CD14-positive monocyte (primary cell): Measurements from ENCODE around the gene MORF4L1. TPM values are rescaled to one million over a fixed set of nuclear protein-coding genes. Genes with fewer than 3 reads are reported as not detected.
"Not testable (repeated sequence)": the region's sequence is repeated elsewhere in the genome, so short reads cannot be mapped to it uniquely, and the experiment has no call there.

Experiments used
- DNase-seq, 3 donors: peaks; one replicate each; pipeline ENCODE4 v3.0.0-alpha.2; 2011 to 2022
- H2AFZ ChIP-seq: 2 replicates; pipeline ENCODE4 v1.6.0; 2012; ENCODE audit warnings: mild to moderate bottlenecking, low read depth, low read length, inconsistent platforms; ENCODE audit not compliant: insufficient read depth, poor library complexity, severe bottlenecking
- H3K27ac ChIP-seq, 2 donors: 1 replicate in 1 of 2; 2 replicates in 1 of 2; pipeline ENCODE4 v1.5.1; 2012 to 2013; ENCODE audit warnings: low read length in 2 of 2, control low read depth in 1 of 2, inconsistent platforms in 1 of 2, low read depth in 1 of 2, mild to moderate bottlenecking in 1 of 2
- H3K27me3 ChIP-seq, 2 donors: one replicate each; pipeline versions ENCODE4 v1.6.0 to v1.6.1; 2011 to 2013; ENCODE audit warnings: low read length in 2 of 2; ENCODE audit not compliant: control insufficient read depth in 2 of 2, insufficient read depth in 2 of 2
- H3K36me3 ChIP-seq, 2 donors: replicated peaks in 1 of 2; 1 replicate in 1 of 2; 2 replicates in 1 of 2; pipeline versions ENCODE4 v1.5.1 to v1.6.1; 2012 to 2013; ENCODE audit warnings: low read length in 2 of 2, control low read depth in 1 of 2, inconsistent platforms in 1 of 2, mild to moderate bottlenecking in 1 of 2; ENCODE audit not compliant: insufficient read depth in 2 of 2, control insufficient read depth in 1 of 2
- H3K4me1 ChIP-seq, 2 donors: 1 replicate in 1 of 2; 2 replicates in 1 of 2; pipeline versions ENCODE4 v1.5.1 to v1.6.1; 2012 to 2013; ENCODE audit warnings: low read length in 2 of 2, control low read depth in 1 of 2, inconsistent platforms in 1 of 2, mild to moderate bottlenecking in 1 of 2, moderate library complexity in 1 of 2; ENCODE audit not compliant: insufficient read depth in 2 of 2, control insufficient read depth in 1 of 2
- H3K4me2 ChIP-seq: replicated peaks from 2 replicates; pipeline ENCODE3; 2012; ENCODE audit warnings: low read length, moderate library complexity, mild to moderate bottlenecking; ENCODE audit not compliant: poor library complexity, severe bottlenecking; ENCODE audit errors: extremely low read depth
- H3K4me3 ChIP-seq, 3 experiments: fragments of 200-600 bp in 1 of 3; sonication (generic) in 1 of 3; replicated peaks in 1 of 3; 1 replicate in 2 of 3; 2 replicates in 1 of 3; pipeline ENCODE4 v1.5.1; 2011 to 2013; ENCODE audit warnings: low read length in 3 of 3, mild to moderate bottlenecking in 3 of 3, control low read depth in 2 of 3, low read depth in 2 of 3, inconsistent platforms in 1 of 3, moderate library complexity in 1 of 3
- H3K79me2 ChIP-seq: 2 replicates; pipeline ENCODE4 v1.6.0; 2012; ENCODE audit warnings: mild to moderate bottlenecking, control low read depth, inconsistent platforms, low read length, moderate library complexity; ENCODE audit not compliant: insufficient read depth
- H3K9ac ChIP-seq: 2 replicates; pipeline ENCODE4 v1.6.0; 2017; ENCODE audit warnings: low read length, mild to moderate bottlenecking; ENCODE audit not compliant: insufficient read depth, poor library complexity, severe bottlenecking
- H3K9me3 ChIP-seq, 2 donors: replicated peaks in 1 of 2; 1 replicate in 1 of 2; 2 replicates in 1 of 2; pipeline versions ENCODE4 v1.5.1 to v1.6.1; 2012 to 2013; ENCODE audit warnings: low read length in 2 of 2, control low read depth in 1 of 2; ENCODE audit not compliant: control insufficient read depth in 1 of 2, insufficient read depth in 1 of 2
- H4K20me1 ChIP-seq: 2 replicates; pipeline ENCODE4 v1.6.0; 2012; ENCODE audit warnings: mild to moderate bottlenecking, low read length, control low read depth, moderate library complexity; ENCODE audit not compliant: insufficient read depth
- H3K27ac Mint-ChIP-seq, 7 donors: one replicate each; pipeline ENCODE4 v1.8.0; 2020; ENCODE audit warnings: mild to moderate bottlenecking in 7 of 7, mixed read lengths in 7 of 7, moderate library complexity in 6 of 7, inconsistent platforms in 2 of 7
- H3K27me3 Mint-ChIP-seq, 3 donors: one replicate each; pipeline ENCODE4 v1.8.0; 2021 to 2022; ENCODE audit warnings: low read depth in 3 of 3, mild to moderate bottlenecking in 3 of 3, mixed read lengths in 3 of 3, moderate library complexity in 3 of 3, inconsistent platforms in 1 of 3
- H3K36me3 Mint-ChIP-seq, 2 donors: one replicate each; pipeline ENCODE4 v1.8.0; 2020; ENCODE audit warnings: mixed read lengths in 2 of 2, inconsistent platforms in 1 of 2, mild to moderate bottlenecking in 1 of 2
- H3K4me1 Mint-ChIP-seq: one replicate; pipeline ENCODE4 v1.8.0; 2020; ENCODE audit warnings: mild to moderate bottlenecking, mixed read lengths
- H3K4me3 Mint-ChIP-seq, 2 donors: one replicate each; pipeline ENCODE4 v1.8.0; 2020; ENCODE audit warnings: mild to moderate bottlenecking in 2 of 2, mixed read lengths in 2 of 2, moderate library complexity in 1 of 2
- H3K9me3 Mint-ChIP-seq, 7 donors: one replicate each; pipeline ENCODE4 v1.8.0; 2020 to 2022; ENCODE audit warnings: mixed read lengths in 7 of 7, mild to moderate bottlenecking in 6 of 7, moderate library complexity in 6 of 7, inconsistent platforms in 2 of 7
- CTCF ChIP-seq: fragments of 200-600 bp; IDR thresholded peaks from one replicate; pipeline ENCODE4 v1.8.0; 2022; ENCODE audit warnings: antibody characterized with exemption, mild to moderate bottlenecking
- WGBS: methylation state at CpG from one replicate; pipeline ENCODE4 v1.1.5; 2013; ENCODE audit warnings: missing lambda C conversion rate; ENCODE audit not compliant: insufficient coverage; 5-methylcytosine and 5-hydroxymethylcytosine counted together
- intact Hi-C, 2 donors: fragments of 100-400 bp; cut with micrococcal nuclease; formaldehyde crosslinking; loops; one replicate each; pipeline versions ENCODE4 v1.15.0 to v1.15.1; 2023
- polyA plus RNA-seq, 3 donors: library from polyadenylated mRNA; depleted of rRNA in 1 of 3; unstranded in 2 of 3; stranded (reverse) in 1 of 3; fragments of 300-500 nt in 2 of 3; fragments of >200 nt in 1 of 3; fragmentation: Illumina TruSeq in 2 of 3; gene quantifications; 1 replicate in 2 of 3; 2 replicates in 1 of 3; pipeline ENCODE4 v1.2.3, GENCODE V29; 2012 to 2021

The MORF4L1 gene
- polyA plus RNA-seq, 3 donors: 191 to 242 (median 224) TPM

GRCh38 chr15:78847387-78847906, 25.2 kb upstream of the MORF4L1 start:
- H3K4me1 ChIP-seq, DNase-seq, H4K20me1 ChIP-seq, intact Hi-C loops, H3K27me3 Mint-ChIP-seq, H3K27ac ChIP-seq, H3K36me3 Mint-ChIP-seq, H3K4me2 ChIP-seq, H3K36me3 ChIP-seq, H3K4me3 Mint-ChIP-seq, H3K9me3 Mint-ChIP-seq, H2AFZ ChIP-seq, H3K9me3 ChIP-seq, H3K4me1 Mint-ChIP-seq, H3K27ac Mint-ChIP-seq, H3K9ac ChIP-seq, H3K27me3 ChIP-seq, H3K4me3 ChIP-seq, H3K79me2 ChIP-seq: not testable (repeated sequence)
- 78% methylated on average over 12 of the region's 15 CpGs for WGBS

- Histone ChIP-seq H3K4me2 (no peak overlapping the region), H3K36me3 (no peaks in the 10 kb centered on the region), H3K9me3 (no peaks in the 10 kb centered on the region), H3K9ac (no peak overlapping the region), H3K27me3 (no peaks in the 10 kb centered on the region), H3K4me1 (no peaks in the 10 kb centered on the region), H4K20me1 (no peaks in the 10 kb centered on the region), H2AFZ (no peak overlapping the region), H3K27ac (no peak overlapping the region), H3K79me2 (no peaks in the 10 kb centered on the region), H3K4me3 (no peak overlapping the region)
- Mint-ChIP-seq H3K27ac (no peak overlapping the region), H3K4me3 (no peak overlapping the region), H3K4me1 (no peaks in the 10 kb centered on the region), H3K36me3 (no peaks in the 10 kb centered on the region), H3K27me3 (peaks cover 0 to 9% (median 1%) of the 10 kb centered on the region in 3 donors), H3K9me3 (peaks cover 0 to 3% (median 0%) of the 10 kb centered on the region in 7 donors)
- no peak for DNase-seq
- WGBS: no CpG with 5 or more reads among the region's 2 CpGs
- no peak for TF ChIP-seq CTCF
- intact Hi-C loops: no loop called here
Observed at GRCh38 chr15:78850352-78850751, 22.3 kb upstream of the MORF4L1 start.
